ENCODE data around the gene KAT2A.

GRCh38 chr17:42067371-42068091 lies 53.6 kb downstream of the KAT2A start:
- TF ChIP-seq, protein P1, sequence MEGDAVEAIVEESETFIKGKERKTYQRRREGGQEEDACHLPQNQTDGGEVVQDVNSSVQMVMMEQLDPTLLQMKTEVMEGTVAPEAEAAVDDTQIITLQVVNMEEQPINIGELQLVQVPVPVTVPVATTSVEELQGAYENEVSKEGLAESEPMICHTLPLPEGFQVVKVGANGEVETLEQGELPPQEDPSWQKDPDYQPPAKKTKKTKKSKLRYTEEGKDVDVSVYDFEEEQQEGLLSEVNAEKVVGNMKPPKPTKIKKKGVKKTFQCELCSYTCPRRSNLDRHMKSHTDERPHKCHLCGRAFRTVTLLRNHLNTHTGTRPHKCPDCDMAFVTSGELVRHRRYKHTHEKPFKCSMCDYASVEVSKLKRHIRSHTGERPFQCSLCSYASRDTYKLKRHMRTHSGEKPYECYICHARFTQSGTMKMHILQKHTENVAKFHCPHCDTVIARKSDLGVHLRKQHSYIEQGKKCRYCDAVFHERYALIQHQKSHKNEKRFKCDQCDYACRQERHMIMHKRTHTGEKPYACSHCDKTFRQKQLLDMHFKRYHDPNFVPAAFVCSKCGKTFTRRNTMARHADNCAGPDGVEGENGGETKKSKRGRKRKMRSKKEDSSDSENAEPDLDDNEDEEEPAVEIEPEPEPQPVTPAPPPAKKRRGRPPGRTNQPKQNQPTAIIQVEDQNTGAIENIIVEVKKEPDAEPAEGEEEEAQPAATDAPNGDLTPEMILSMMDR (IDR thresholded peaks at IDR 0.05): peak; percentile 60 to 80 (median 80)
- TF ChIP-seq POLR2A (IDR thresholded peaks at IDR 0.05) (no peak), POLR2AphosphoS5 (IDR thresholded peaks at IDR 0.05) (no peak)

Measured in breast epithelium (tissue), 3 donors.